ENCODE measurements around the gene LPCAT1. TPM values are rescaled to one million over a fixed set of nuclear protein-coding genes. Genes with fewer than 3 reads are reported as not detected.

Gene LPCAT1
- total and polyA plus RNA-seq, 2 donors (not counting 3 experiments of a cell fraction or from before 2014, with no cell fraction given) = 28.9 to 57.2 TPM

GRCh38 chr5:1484730-1485578 is 38.8 kb downstream of the LPCAT1 start:
- no peak overlapping the region for H3K27ac ChIP-seq (ENCODE audit: insufficient read depth, low read depth, low read length)
- no peaks in the 10 kb centered on the region for H3K4me1 ChIP-seq (ENCODE audit: control insufficient read depth, extremely low read depth, insufficient read depth, low read length)
- BruUV-seq (replicated peaks) = no TSS peak
- no peak overlapping the region for H3K4me3 ChIP-seq (replicated peaks in 1 of 3; ENCODE audit: insufficient read depth in 1 of 3, low read depth in 1 of 3, low read length in 3 of 3)
- FAIRE-seq (no peak), DNase-seq (ENCODE audit: low read depth, low spot score) (no peak)
- no peaks in the 10 kb centered on the region for H3K9me1 ChIP-seq (replicated peaks; ENCODE audit: control insufficient read depth, extremely low read depth, insufficient read depth, low read length)
- H3K27me3 ChIP-seq (ENCODE audit: control insufficient read depth in 2 of 2, insufficient read depth in 2 of 2, low read length in 2 of 2) = no peaks in the 10 kb centered on the region
- H3K9ac ChIP-seq (replicated peaks; ENCODE audit: extremely low read depth, insufficient read depth, low read length) = no peak overlapping the region
- no peaks in the 10 kb centered on the region for H4K20me1 ChIP-seq (replicated peaks; ENCODE audit: control insufficient read depth, extremely low read depth, insufficient read depth, low read length)
- H3K79me2 ChIP-seq (ENCODE audit: control insufficient read depth, insufficient read depth, low read length) = no peaks in the 10 kb centered on the region
- intact Hi-C loops (cut with micrococcal nuclease) = no loop called here
- POLR2A ChIA-PET = no interaction called here
- CTCF ChIA-PET = no interaction called here
- TF ChIP-seq MYC (IDR thresholded peaks at IDR 0.05; ENCODE audit: low read depth, low read length) (no peak), JUN (IDR thresholded peaks at IDR 0.05; ENCODE audit: borderline replicate concordance, insufficient read depth, insufficient read length, low read depth) (no peak), MAX (IDR thresholded peaks at IDR 0.05; ENCODE audit: insufficient read depth, insufficient read length) (no peak), EZH2 (IDR thresholded peaks at IDR 0.05; ENCODE audit: borderline replicate concordance, low read depth, low read length, severe bottlenecking) (no peak), GATA2 (IDR thresholded peaks at IDR 0.05; ENCODE audit: insufficient read depth, insufficient read length, low read depth, low read length) (no peak), FOS (IDR thresholded peaks at IDR 0.05; ENCODE audit: borderline replicate concordance, insufficient read depth, low read length) (no peak)
- peaks cover 6 to 24% of the 10 kb centered on the region in 2 experiments for H3K36me3 ChIP-seq (ENCODE audit: control insufficient read depth in 2 of 2, extremely low read depth in 1 of 2, insufficient read depth in 2 of 2, low read length in 2 of 2)
- no peaks in the 10 kb centered on the region for H3K9me3 ChIP-seq (replicated peaks; ENCODE audit: control insufficient read depth, insufficient read depth, low read length)
- no peak overlapping the region for H2AFZ ChIP-seq (ENCODE audit: low read depth, low read length)
- no peak overlapping the region for H3K4me2 ChIP-seq (ENCODE audit: insufficient read depth, low read length)
- dilution Hi-C loops (cut with MboI; ENCODE audit: extremely low pct_ligation_motif_present, low sequenced_read_pairs) = no loop called here
